NT2/D1 (cell line): ENCODE results near the gene LMX1B.

Source experiments
- SUZ12 ChIP-seq: IDR thresholded peaks from 2 replicates; pipeline ENCODE4 v1.6.1; 2011; ENCODE audit not compliant: insufficient read length, insufficient read depth; ENCODE audit errors: extremely low read depth
- YY1 ChIP-seq: IDR thresholded peaks from 2 replicates; pipeline ENCODE4 v1.6.1; 2011; ENCODE audit not compliant: insufficient read length, insufficient read depth

GRCh38 chr9:126612326-126612812 lies 1.4 kb upstream of the LMX1B start:
- no peak for TF ChIP-seq YY1
- TF ChIP-seq SUZ12: peak; percentile 97
